Measurements from ENCODE around the gene KCNE4.

Gene KCNE4

DNA sequence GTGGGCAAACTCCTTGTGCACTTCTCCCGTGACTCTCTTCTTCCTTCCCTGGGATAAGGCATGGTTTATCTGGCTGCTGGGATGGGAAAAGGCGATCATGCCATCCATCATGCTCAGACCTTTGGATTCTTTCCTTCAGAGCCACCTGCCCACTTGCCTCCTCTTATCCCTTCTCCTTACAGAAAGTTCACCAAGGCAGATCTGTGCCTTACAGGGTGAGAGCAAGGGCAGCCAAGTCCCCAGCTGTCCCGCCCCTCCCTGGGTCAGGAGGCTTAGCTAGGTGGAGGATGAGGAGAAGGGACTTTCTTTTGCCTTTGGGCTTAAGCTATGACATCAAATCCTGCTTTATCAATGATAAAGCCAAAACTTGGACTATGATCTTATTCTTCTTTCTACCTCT is 47.6 kb downstream of the KCNE4 start:
- H3K4me1 Mint-ChIP-seq (ENCODE audit: low read depth) = no peaks in the 10 kb centered on the region
- no peak overlapping the region for H3K4me3 Mint-ChIP-seq
- no peaks in the 10 kb centered on the region for H3K9me3 Mint-ChIP-seq (ENCODE audit: low read depth)
- no peaks in the 10 kb centered on the region for H3K36me3 Mint-ChIP-seq
- H3K27ac Mint-ChIP-seq = no peak overlapping the region
- H3K27me3 Mint-ChIP-seq = no peaks in the 10 kb centered on the region

DNA sequence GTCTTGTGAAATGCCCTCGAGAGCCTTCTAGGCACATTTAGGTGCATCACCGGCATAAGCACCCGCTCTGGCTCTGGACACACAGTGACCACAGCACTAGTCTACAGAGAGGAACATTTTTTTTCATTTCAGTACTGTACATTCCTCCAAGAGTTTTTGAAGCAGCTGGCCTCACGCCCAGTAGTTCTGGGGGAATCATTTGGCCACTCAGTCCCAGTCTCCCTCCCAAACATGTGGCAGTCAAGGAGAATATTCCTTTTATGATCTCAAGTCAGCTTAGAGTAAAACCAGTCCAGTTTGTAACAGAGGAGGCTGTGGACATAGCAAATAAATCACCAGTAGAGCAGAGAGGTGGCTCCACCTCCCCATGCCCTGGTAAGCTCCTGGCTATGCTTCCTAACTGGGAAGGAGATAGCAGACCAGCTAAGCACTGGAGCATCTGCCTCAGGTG is 48.1 kb downstream of the KCNE4 start:
- no peaks in the 10 kb centered on the region for H3K4me1 Mint-ChIP-seq (ENCODE audit: low read depth)
- H3K4me3 Mint-ChIP-seq = no peak overlapping the region
- no peak overlapping the region for H3K27ac Mint-ChIP-seq

DNA sequence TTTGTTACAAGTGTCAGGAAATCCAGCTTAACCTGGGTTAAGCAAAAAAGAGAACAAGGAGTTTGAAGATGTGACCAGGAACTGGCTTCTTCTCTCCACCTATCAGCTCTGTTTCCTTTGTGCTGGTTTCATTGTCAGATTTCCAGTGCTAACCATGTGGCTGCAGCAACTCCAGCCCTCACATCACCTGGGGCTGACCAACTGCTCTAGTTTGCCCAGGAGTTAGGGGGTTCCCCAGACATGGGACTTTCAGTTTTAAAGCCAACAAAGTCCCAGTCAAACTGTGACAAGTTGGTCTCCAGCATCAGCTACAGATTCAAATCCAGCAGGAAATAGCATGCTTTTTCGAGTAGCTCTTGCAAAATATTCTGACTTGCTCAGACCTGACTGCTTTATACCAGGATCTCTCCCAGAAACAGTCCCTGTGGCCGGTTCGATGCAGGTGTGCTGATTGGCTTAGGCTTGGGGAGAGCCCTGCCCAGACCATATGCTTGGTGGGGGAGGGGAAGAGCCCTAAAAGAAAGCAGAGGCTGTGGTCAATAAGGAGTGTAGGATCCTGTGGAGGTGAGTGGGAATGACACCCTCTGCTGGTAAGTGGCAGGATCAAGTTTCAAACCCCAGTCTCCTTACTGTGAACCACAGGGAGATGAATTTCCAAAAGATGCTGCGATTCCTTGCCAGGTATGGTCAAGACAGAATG is 49.5 kb downstream of the KCNE4 start:
- Mint-ChIP-seq H3K4me1 (ENCODE audit: low read depth) (no peaks in the 10 kb centered on the region), H3K9me3 (ENCODE audit: low read depth) (no peaks in the 10 kb centered on the region), H3K4me3 (no peak overlapping the region), H3K36me3 (no peaks in the 10 kb centered on the region), H3K27me3 (no peaks in the 10 kb centered on the region), H3K27ac (no peak overlapping the region)

More for the DNA sequence above, 48.1 kb downstream of the KCNE4 start:
- Mint-ChIP-seq H3K36me3 (no peaks in the 10 kb centered on the region), H3K9me3 (ENCODE audit: low read depth) (no peaks in the 10 kb centered on the region), H3K27me3 (no peaks in the 10 kb centered on the region)

DNA sequence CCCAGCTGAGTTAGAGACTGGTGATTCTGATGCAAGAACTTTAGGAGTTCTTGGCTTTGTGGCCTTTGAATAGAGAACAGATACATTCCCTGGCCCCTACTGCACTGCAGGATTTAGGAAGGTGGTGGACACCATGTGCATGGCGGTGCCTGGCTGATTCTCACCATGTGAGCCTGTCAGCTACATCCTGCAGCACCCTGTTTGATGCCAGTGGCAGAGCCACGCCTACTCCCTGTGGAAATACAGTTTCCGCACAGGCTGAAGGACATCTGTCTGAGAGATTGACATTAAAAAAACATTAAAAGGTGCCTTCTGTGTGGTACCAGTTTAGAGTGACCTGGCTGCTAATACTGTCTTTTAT is 50.0 kb downstream of the KCNE4 start:
- no peak overlapping the region for H3K4me3 Mint-ChIP-seq
- H3K36me3 Mint-ChIP-seq = no peaks in the 10 kb centered on the region
- no peaks in the 10 kb centered on the region for H3K9me3 Mint-ChIP-seq (ENCODE audit: low read depth)
- no peak overlapping the region for H3K27ac Mint-ChIP-seq
- H3K27me3 Mint-ChIP-seq = no peaks in the 10 kb centered on the region
- no peaks in the 10 kb centered on the region for H3K4me1 Mint-ChIP-seq (ENCODE audit: low read depth)

DNA sequence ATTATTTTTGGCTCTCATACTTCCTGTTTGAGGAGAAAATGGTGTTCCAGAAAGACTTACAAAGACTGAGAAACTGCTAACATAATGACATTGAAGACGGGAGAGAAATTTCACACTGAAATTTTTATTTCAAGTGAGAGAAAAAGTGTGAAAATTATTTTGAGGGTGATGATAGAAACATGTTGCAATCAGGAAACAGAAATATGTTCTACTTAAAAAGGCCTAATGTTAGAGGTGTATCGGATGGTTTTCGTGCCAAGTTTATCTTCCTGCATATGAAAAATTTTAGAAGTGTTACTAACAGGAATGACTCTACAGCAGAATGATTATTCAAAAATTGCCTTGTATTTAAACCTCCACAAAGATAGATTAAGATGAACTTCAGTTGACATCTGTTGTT is 50.5 kb downstream of the KCNE4 start:
- Mint-ChIP-seq H3K27ac (no peak overlapping the region), H3K27me3 (no peaks in the 10 kb centered on the region), H3K4me3 (no peak overlapping the region), H3K4me1 (ENCODE audit: low read depth) (no peaks in the 10 kb centered on the region), H3K36me3 (no peaks in the 10 kb centered on the region), H3K9me3 (ENCODE audit: low read depth) (no peaks in the 10 kb centered on the region)

DNA sequence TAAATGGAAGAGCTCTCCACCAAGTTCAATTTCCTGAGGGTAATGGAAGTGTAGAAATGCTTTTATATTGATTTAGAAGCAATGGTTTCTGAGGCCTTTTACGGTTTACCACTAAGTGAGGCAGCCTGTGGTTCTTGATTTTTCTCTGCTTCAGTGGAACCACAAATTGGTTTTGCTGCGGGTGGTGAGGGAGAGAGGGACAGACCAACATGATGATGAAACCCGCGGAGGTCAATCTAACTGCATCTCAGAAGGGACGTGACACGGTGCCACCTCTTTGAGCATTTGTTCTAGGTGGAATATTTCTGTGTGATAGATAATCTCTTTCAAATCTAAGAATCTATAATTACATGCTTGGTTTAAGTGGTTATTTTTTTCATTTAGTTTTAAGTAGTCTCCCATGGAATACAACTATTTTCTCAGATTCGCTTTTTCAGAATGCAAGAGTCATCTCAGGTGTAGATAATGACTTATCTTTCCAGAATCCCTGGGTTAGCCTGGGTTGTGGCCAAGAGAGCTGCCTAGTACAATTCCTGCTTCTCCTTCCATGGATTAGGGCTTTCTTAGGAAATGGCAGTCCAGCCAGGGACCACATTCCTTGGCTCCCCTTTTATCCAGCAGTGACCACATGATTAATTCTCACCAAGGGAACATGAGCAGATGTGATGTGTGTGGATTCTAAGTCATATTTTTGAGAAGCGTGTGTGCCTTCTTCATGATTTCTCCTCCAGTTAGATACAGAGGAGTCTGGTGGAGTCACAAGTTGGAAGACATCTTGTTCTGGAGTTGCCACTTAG is 52.5 kb downstream of the KCNE4 start:
- H3K36me3 Mint-ChIP-seq = no peaks in the 10 kb centered on the region

More for the DNA sequence above, 52.5 kb downstream of the KCNE4 start:
- Mint-ChIP-seq H3K27me3 (no peaks in the 10 kb centered on the region), H3K27ac (no peak overlapping the region), H3K4me3 (no peak overlapping the region), H3K9me3 (ENCODE audit: low read depth) (no peaks in the 10 kb centered on the region), H3K4me1 (ENCODE audit: low read depth) (no peaks in the 10 kb centered on the region)
